IPS-15b (cell line): ENCODE results near the gene SOAT2.
A peak's percentile ranks its signal among the peaks of the same experiment; 100 is the strongest.

Experiments
- H3K27me3 ChIP-seq: one replicate; pipeline ENCODE4 v1.6.1; 2013; ENCODE audit warnings: low read length; ENCODE audit not compliant: control insufficient read depth, insufficient read depth
- H3K36me3 ChIP-seq: one replicate; pipeline ENCODE4 v1.6.1; 2013; ENCODE audit warnings: low read length; ENCODE audit not compliant: control insufficient read depth, insufficient read depth
- H3K4me1 ChIP-seq: one replicate; pipeline ENCODE4 v1.6.1; 2013; ENCODE audit warnings: mild to moderate bottlenecking, low read length; ENCODE audit not compliant: control insufficient read depth, insufficient read depth
- H3K4me3 ChIP-seq: one replicate; pipeline ENCODE4 v1.5.1; 2013; ENCODE audit warnings: low read depth, low read length
- H3K9ac ChIP-seq: one replicate; pipeline ENCODE4 v1.6.1; 2013; ENCODE audit warnings: low read depth, mild to moderate bottlenecking, low read length
- H3K9me3 ChIP-seq: one replicate; pipeline ENCODE4 v1.6.1; 2013; ENCODE audit warnings: mild to moderate bottlenecking, low read length; ENCODE audit not compliant: control insufficient read depth, insufficient read depth

The SOAT2 gene

GRCh38 chr12:53096759-53097158 is 6.5 kb upstream of the SOAT2 start:
- Histone ChIP-seq H3K4me1 (peaks cover 18% of the 10 kb centered on the region), H3K9me3 (no peaks in the 10 kb centered on the region), H3K4me3 (peak overlapping the region; percentile 82), H3K36me3 (no peaks in the 10 kb centered on the region), H3K27me3 (peaks cover 41% of the 10 kb centered on the region), H3K9ac (no peak overlapping the region)

- Histone ChIP-seq H3K9ac (no peak overlapping the region), H3K9me3 (no peaks in the 10 kb centered on the region), H3K27me3 (peaks cover 40% of the 10 kb centered on the region), H3K4me3 (peak overlapping the region; percentile 82), H3K4me1 (peaks cover 18% of the 10 kb centered on the region), H3K36me3 (no peaks in the 10 kb centered on the region)
Observed at GRCh38 chr12:53097207-53097563, 6.1 kb upstream of the SOAT2 start.

GRCh38 chr12:53097564-53098353 is 5.5 kb upstream of the SOAT2 start, which contains the start of gene IGFBP6:
IGFBP6 (plus strand) TSS chr12:53097667; CDS start chr12:53097718, 51 bp downstream.
- H3K4me3 ChIP-seq = peak within 1 kb of the TSS; percentile 82
- no peaks in the 10 kb centered on the region for H3K36me3 ChIP-seq
- no peaks in the 10 kb centered on the region for H3K9me3 ChIP-seq
- no peak within 1 kb of the TSS for H3K9ac ChIP-seq
- H3K27me3 ChIP-seq = peaks cover 40% of the 10 kb centered on the region
- H3K4me1 ChIP-seq = peaks cover 18% of the 10 kb centered on the region

- no peak overlapping the region for H3K9ac ChIP-seq
- peaks cover 37% of the 10 kb centered on the region for H3K27me3 ChIP-seq
- no peaks in the 10 kb centered on the region for H3K9me3 ChIP-seq
- H3K36me3 ChIP-seq = no peaks in the 10 kb centered on the region
- peak overlapping the region; percentile 82 for H3K4me3 ChIP-seq
- H3K4me1 ChIP-seq = peaks cover 18% of the 10 kb centered on the region
Observed at GRCh38 chr12:53098354-53098981, 4.8 kb upstream of the SOAT2 start.

- peaks cover 32% of the 10 kb centered on the region for H3K27me3 ChIP-seq
- no peak overlapping the region for H3K9ac ChIP-seq
- peak overlapping the region; percentile 82 for H3K4me3 ChIP-seq
- H3K9me3 ChIP-seq = no peaks in the 10 kb centered on the region
- H3K4me1 ChIP-seq = peaks cover 14% of the 10 kb centered on the region
- no peaks in the 10 kb centered on the region for H3K36me3 ChIP-seq
Observed at GRCh38 chr12:53099071-53099882, 4.0 kb upstream of the SOAT2 start.

GRCh38 chr12:53100466-53101151 is 2.7 kb upstream of the SOAT2 start:
- Histone ChIP-seq H3K4me1 (peaks cover 14% of the 10 kb centered on the region), H3K9me3 (no peaks in the 10 kb centered on the region), H3K9ac (no peak overlapping the region), H3K4me3 (no peak overlapping the region), H3K27me3 (peaks cover 31% of the 10 kb centered on the region), H3K36me3 (no peaks in the 10 kb centered on the region)

- Histone ChIP-seq H3K36me3 (no peaks in the 10 kb centered on the region), H3K9ac (no peak overlapping the region), H3K9me3 (no peaks in the 10 kb centered on the region), H3K27me3 (peaks cover 25% of the 10 kb centered on the region), H3K4me1 (peaks cover 11% of the 10 kb centered on the region), H3K4me3 (no peak overlapping the region)
Observed at GRCh38 chr12:53101266-53101665, 2.0 kb upstream of the SOAT2 start.

- no peaks in the 10 kb centered on the region for H3K9me3 ChIP-seq
- H3K36me3 ChIP-seq = no peaks in the 10 kb centered on the region
- H3K9ac ChIP-seq = no peak overlapping the region
- no peak overlapping the region for H3K4me3 ChIP-seq
- peaks cover 16% of the 10 kb centered on the region for H3K27me3 ChIP-seq
- H3K4me1 ChIP-seq = peaks cover 14% of the 10 kb centered on the region
Observed at GRCh38 chr12:53101931-53102781, 1.1 kb upstream of the SOAT2 start.

- H3K4me1 ChIP-seq = peaks cover 9% of the 10 kb centered on the region
- H3K27me3 ChIP-seq = peaks cover 4% of the 10 kb centered on the region
- H3K9me3 ChIP-seq = no peaks in the 10 kb centered on the region
- no peak overlapping the region for H3K4me3 ChIP-seq
- no peaks in the 10 kb centered on the region for H3K36me3 ChIP-seq
- H3K9ac ChIP-seq = no peak overlapping the region
Observed at GRCh38 chr12:53103860-53104305, 597 bp downstream of the SOAT2 start.

- Histone ChIP-seq H3K4me3 (no peak overlapping the region), H3K27me3 (no peaks in the 10 kb centered on the region), H3K9ac (no peak overlapping the region), H3K9me3 (no peaks in the 10 kb centered on the region), H3K36me3 (no peaks in the 10 kb centered on the region), H3K4me1 (peaks cover 5% of the 10 kb centered on the region)
Observed at GRCh38 chr12:53105256-53105655, 2.0 kb downstream of the SOAT2 start.
